RWPE1 (cell line): Measurements from ENCODE around the gene RAD9A.

Source experiments
- CTCF ChIA-PET: fragments of 350-600 bp; sonication (Branson Sonifier 250); formaldehyde crosslinking; extraction: SDS; loops from one replicate; lab custom pipeline; 2021; lab: Yijun Ruan, JAX
- POLR2A ChIA-PET: fragments of 400-600 bp; formaldehyde crosslinking; extraction: SDS; loops from one replicate; lab custom pipeline; 2020; ENCODE audit warnings: antibody characterized with exemption; ENCODE audit not compliant: low non-redundant PET; lab: Yijun Ruan, JAX
- DNase-seq: peaks from one replicate; pipeline ENCODE4 v3.0.0; 2012; ENCODE audit warnings: low spot score
- H3K27ac ChIP-seq: fragments of 450-650 bp; 2 replicates; pipeline ENCODE4 v1.5.1; 2017
- CTCF ChIP-seq: fragments of 450-650 bp; conservative IDR thresholded peaks from 2 replicates; pipeline ENCODE4 v1.5.1; 2017; ENCODE audit warnings: low read depth, mild to moderate bottlenecking

Gene RAD9A

GRCh38 chr11:67373648-67374570 lies 17.9 kb upstream of the RAD9A start:
- DNase-seq = peak; percentile 96
- H3K27ac ChIP-seq = peak overlapping the region; percentile 97
- ChIA-PET POLR2A (interaction anchor here (0.6 to 2.2 kb wide), 3 partner anchors 14 to 755 kb away, joined by 3 to 11 read pairs (median 3); partner anchors contain the start of gene POLD4), CTCF (interaction anchor here (0.6 to 4.8 kb wide), 8 partner anchors 9 to 965 kb away, joined by 3 to 52 read pairs (median 4); partner anchors contain the start of gene POLD4)
- peak; percentile 62 for TF ChIP-seq CTCF

GRCh38 chr11:67374571-67375281 lies 17.1 kb upstream of the RAD9A start:
- CTCF ChIA-PET = interaction anchor here (1.6 to 4.8 kb wide), 5 partner anchors 8 to 27 kb away, joined by 4 to 52 read pairs (median 14); partner anchors contain the start of genes POLD4 and PPP1CA
- no peak for DNase-seq
- TF ChIP-seq CTCF = no peak
- peak overlapping the region; percentile 97 for H3K27ac ChIP-seq
- POLR2A ChIA-PET = interaction anchor here (0.6 to 2.2 kb wide), 2 partner anchors 21 to 756 kb away, joined by 3 to 11 read pairs; partner anchors contain the start of gene POLD4

- no peak for DNase-seq
- CTCF ChIA-PET = interaction anchor here (0.9 to 2.0 kb wide), 3 partner anchors 18 to 26 kb away, joined by 3 to 7 read pairs (median 4); partner anchors contain the start of gene PPP1CA
- no peak for TF ChIP-seq CTCF
- peak overlapping the region; percentile 97 for H3K27ac ChIP-seq
- POLR2A ChIA-PET = no interaction called here
Measured at GRCh38 chr11:67375320-67376055, 16.3 kb upstream of the RAD9A start.

GRCh38 chr11:67376063-67376820 lies 15.5 kb upstream of the RAD9A start:
- no peak for DNase-seq
- TF ChIP-seq CTCF = no peak
- peak overlapping the region; percentile 97 for H3K27ac ChIP-seq
- ChIA-PET CTCF (interaction anchor here (0.9 to 2.0 kb wide), 3 partner anchors 19 to 26 kb away, joined by 3 to 7 read pairs (median 4); partner anchors contain the start of gene PPP1CA), POLR2A (interaction anchor here (0.9 kb wide), 1 partner anchor 21 kb away, joined by 9 read pairs; no protein-coding TSS in a partner anchor)

DNA sequence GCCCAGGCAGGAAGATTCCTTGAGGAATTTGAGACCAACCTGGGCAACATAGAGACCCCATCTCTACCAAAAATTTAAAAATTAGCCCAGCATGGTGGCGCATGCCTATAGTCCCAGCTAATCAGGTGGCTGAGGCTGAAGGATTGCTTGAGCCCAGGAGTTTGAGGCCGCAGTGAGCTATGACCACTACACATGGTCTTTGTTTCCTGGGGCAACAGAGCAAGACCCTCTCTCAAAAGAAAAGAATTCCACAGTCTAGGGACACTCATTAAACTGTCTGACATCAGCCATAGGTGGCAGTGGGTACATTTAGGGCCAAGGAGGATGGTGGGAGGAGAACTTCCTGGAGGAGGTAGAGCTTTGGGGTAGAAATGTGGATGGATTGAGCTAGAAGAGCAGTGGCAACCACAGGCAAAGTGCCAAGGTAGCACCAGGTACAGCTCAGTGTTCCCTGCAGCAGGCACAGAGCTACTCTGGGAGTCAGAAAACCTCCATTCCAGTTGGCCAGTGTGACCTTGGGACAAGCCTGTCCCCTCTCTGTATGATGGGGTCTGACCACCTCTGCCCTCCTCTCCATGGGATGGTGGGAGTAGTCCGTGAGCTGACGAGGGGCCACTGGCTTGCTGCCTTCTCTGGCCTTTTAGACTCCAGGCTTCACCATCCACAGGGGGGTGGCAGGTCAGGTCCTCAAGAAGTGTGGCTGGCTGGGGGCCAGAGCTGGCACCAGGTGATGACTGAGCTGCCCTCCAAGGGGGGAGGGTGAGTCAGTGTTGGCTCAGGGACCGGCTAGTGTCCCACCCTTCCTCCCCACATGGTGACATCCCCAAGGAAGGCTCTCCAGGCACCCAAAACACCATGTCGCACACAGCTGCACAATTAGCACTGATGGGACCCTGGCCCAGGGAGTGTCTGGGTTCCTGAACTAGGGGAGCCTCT lies 14.6 kb upstream of the RAD9A start:
- ChIA-PET CTCF (interaction anchor here (0.6 to 5.8 kb wide), 4 partner anchors 25 to 991 kb away, joined by 3 to 113 read pairs (median 4); partner anchors contain the start of genes POLD4 and PPP1CA), POLR2A (interaction anchor here (0.9 kb wide), 1 partner anchor 22 kb away, joined by 9 read pairs; no protein-coding TSS in a partner anchor)
- peak overlapping the region; percentile 97 for H3K27ac ChIP-seq
- DNase-seq = no peak
- TF ChIP-seq CTCF = no peak
